ENCODE results near the gene CEP85L.

CEP85L gene

DNA sequence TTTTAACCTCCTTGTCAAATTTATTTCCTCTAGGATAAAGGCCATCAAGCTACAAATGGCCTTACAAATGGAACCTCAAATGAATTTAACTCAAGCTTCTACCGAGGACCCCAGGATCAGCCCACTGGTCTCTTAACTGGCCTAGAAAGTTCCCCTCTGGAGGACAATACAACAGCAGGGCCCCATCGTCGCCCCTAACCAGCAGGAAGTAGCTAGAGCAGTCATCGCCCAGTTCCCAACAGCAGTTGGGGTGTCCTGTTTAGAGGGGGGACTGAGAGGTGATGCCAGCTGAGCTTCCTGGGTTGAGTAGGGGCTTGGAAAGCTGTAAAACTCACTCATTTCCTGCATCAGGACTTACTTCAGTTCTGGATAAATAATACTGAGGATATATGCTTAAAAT is 25.6 kb downstream of the CEP85L start:
- in situ Hi-C loops (cut with HindIII; ENCODE audit: low sequenced_read_pairs), result no loop called here

- in situ Hi-C loops (cut with HindIII; ENCODE audit: low sequenced_read_pairs), result no loop called here
Observed at GRCh38 chr6:118621799-118622470, 29.5 kb downstream of the CEP85L start.

DNA sequence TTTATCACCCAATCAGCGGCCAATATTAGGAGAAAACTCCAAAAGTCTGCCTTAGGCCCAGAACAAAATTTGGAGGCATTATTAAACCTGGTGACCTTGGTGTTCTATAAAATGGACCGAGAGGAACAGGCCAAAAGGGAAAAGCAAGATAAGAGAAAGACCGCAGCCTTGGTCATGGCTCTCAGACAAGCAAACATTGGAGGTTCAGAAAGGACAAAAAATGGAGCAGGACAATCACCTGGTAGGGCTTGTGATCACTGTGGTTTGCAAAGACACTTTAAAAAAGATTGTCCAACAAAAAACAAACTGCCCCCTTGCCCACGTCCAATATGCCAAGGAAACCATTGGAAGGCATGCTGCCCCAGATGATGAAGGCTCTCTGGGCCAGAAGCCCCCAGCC is 31.2 kb downstream of the CEP85L start:
- in situ Hi-C loops (cut with HindIII; ENCODE audit: low sequenced_read_pairs), result no loop called here

DNA sequence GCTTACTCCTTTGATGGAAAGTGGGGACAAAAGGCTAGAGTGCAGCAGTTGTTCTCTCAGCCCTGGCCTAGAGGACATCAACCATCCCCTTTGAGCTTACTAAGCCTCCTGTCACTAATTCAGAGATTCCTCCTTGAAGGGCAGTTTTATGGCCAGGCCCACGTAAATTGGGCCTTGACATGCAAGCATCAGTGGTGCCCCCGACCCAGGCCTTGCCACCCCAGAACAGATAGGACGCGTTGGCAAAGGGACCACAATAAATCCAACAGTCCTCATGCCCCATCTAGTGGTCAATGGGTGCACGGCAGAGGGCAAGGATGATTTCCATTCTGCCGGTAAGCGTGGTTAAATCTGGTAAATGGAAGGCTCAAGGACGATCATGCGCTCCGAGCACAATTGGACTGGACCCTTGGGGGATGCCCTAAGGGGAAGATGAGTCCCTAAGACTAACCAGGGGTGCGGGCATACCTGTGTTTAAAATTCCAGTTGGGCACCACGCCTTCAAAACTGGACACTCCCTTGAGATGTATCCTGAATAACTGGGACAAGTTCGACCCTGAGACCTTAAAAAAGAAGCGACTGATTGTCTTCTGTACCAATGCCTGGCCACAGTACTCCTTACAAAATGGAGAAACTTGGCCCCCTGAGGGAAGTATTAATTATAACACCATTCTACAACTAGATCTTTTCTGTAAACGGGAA is 32.6 kb downstream of the CEP85L start:
- in situ Hi-C loops (cut with HindIII; ENCODE audit: low sequenced_read_pairs), result no loop called here

- in situ Hi-C loops (cut with HindIII; ENCODE audit: low sequenced_read_pairs), result no loop called here
Observed at GRCh38 chr6:118617417-118617816, 34.0 kb downstream of the CEP85L start.

- in situ Hi-C loops (cut with HindIII; ENCODE audit: low sequenced_read_pairs), result no loop called here
Observed at GRCh38 chr6:118611334-118611733, 40.1 kb downstream of the CEP85L start.

GRCh38 chr6:118606858-118607257 is 44.5 kb downstream of the CEP85L start:
- in situ Hi-C loops (cut with HindIII; ENCODE audit: low sequenced_read_pairs), result no loop called here

DNA sequence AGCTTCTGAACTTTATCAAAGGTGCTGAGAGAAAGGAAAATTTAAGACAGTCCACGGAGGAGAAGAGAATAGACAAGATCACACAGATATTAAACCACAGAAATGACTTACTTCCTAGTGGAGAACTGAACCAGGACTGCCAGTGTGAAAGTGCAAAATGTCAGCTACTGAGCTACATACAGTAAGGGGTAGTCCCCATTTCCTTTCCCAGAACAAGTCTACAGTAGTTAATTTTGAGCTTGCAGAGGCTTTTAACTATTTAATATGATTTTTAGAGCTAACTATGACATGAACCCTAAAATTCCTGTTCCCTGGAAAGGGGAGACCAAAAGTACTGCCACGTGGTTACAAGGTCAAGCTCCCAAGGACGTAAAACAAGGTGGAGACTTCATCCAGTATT is 45.1 kb downstream of the CEP85L start:
- in situ Hi-C loops (cut with HindIII; ENCODE audit: low sequenced_read_pairs), result no loop called here

- in situ Hi-C loops (cut with HindIII; ENCODE audit: low sequenced_read_pairs), result no loop called here
Observed at GRCh38 chr6:118603372-118603771, 48.0 kb downstream of the CEP85L start.

DNA sequence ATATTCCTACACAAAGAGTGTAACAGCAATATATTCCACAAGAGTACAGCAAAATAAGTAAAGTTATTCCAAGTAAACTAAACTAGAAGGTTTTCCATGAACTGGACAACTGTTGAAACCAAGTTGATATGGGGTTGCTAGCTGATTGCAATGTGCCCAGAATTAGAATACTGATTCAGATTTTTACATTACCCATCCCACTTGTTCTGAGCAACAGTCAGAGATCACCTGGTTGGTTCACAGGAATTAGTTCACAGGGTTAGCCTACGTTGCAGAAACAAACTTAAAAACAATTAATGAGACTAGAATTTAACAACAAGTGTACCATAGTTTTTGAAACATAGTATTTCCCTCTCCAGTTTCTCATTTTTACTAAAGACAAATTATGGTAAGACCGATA is 49.1 kb downstream of the CEP85L start:
- in situ Hi-C loops (cut with HindIII; ENCODE audit: low sequenced_read_pairs), result no loop called here

DNA sequence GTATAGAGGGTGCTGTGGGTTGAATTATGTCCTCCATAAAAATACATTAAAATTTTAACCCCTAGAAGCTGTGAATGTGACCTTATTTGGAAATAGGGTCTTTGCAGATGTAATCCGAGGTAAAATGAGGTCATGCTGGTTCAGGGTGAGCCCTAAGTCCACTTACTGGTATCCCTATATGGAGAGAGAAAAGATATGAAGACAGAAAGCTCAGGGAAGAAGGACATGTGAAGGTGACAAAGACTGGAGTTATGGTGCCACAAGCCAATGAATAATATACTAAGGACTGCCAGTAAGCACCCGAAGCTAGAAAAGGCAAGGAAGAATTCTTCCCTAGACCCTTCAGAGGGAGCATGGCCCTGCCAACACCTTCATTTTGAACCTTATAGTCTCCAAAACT is 53.1 kb downstream of the CEP85L start:
- in situ Hi-C loops (cut with HindIII; ENCODE audit: low sequenced_read_pairs), result no loop called here

DNA sequence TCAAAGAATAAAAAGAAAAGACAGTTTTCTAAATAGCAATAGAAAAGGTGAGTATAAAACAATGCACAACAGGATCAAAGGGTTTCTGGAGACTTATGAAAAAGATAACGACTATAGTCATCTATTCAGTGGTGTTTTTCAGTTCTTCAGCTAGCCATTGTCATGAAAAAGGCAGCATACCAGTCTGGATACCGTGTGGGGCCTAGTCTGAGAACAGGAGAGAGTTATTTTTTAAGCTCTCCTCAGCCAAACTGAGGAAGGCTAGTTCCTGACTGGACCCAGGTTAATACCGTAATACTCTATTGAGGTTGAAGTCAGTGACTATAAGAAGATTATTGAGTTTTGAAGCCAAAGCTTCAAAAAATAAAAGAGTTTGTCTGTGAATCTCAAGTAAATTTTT is 53.8 kb downstream of the CEP85L start:
- in situ Hi-C loops (cut with HindIII; ENCODE audit: low sequenced_read_pairs), result no loop called here

GRCh38 chr6:118596774-118597320 is 54.5 kb downstream of the CEP85L start:
- in situ Hi-C loops (cut with HindIII; ENCODE audit: low sequenced_read_pairs), result no loop called here

- in situ Hi-C loops (cut with HindIII; ENCODE audit: low sequenced_read_pairs), result no loop called here
Observed at GRCh38 chr6:118594877-118595276, 56.5 kb downstream of the CEP85L start.

DNA sequence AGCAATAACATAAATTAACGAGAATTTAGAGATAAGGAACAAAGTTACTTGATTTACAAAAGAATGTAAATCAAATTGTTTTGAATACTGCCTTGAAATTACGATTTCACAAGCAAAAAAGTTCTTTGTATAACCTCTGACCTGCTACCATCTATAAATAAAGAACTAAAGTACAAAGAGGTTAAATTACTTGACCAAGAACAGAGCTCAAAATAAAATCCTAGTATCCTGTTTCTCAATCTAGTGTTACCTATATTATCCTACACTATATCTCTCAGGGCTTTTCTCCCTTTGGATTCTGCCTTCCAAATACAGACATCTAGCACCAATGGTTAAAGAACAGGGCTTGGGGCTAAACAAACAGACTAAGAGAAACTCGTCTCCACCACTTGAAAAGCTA is 59.5 kb downstream of the CEP85L start:
- in situ Hi-C loops (cut with HindIII; ENCODE audit: low sequenced_read_pairs), result no loop called here

DNA sequence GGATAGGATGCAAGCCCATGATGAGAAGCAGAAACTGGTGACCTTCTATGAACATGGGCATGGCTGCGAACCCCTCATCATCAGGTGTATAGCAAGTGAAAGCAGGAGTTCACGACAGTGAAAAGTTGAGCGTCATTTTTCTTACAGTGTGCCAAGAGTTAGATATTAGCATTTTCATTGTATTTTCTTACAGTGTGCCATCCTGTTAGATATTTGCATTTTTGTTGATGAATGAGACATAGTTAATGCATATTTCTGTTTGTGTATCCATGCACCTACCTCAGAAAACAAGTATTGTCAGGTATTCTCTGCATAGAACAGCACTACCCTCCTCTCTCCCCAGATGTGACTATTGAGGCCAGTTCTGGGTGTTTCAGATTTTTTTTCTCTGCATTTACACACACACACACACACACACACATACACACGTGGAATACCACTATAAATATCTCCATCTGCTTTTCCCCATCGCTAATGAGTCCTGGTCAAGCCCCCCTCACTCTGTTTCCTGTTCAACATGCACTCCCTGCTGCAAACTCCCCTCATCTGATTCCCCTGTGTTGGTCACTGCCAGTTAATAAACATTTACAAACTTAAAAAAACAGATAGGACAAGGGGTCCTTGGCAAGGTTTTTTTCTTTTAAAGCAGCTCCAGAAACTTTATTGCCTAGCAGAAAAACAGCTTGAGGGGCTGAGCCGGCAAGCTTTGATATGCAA is 61.6 kb downstream of the CEP85L start:
- in situ Hi-C loops (cut with HindIII; ENCODE audit: low sequenced_read_pairs), result no loop called here

DNA sequence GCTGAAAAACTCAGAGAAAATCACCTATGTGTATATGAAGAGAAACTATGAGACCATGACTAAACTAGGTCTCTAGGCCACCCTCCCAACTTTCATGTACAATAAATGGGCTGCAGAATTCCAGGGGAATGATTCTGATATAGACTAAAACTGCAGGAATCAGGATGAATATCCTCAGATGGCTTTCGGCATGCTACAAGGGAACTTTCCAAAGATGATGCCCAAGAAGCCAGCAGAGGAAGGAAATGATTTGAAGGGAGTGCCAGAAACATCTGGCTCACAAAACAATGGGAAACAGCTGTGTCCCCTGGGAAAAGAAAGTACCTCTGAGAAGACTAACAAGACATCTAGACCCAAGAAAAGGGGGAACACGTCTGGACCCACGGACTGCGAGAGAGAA is 62.2 kb downstream of the CEP85L start:
- in situ Hi-C loops (cut with HindIII; ENCODE audit: low sequenced_read_pairs), result no loop called here

DNA sequence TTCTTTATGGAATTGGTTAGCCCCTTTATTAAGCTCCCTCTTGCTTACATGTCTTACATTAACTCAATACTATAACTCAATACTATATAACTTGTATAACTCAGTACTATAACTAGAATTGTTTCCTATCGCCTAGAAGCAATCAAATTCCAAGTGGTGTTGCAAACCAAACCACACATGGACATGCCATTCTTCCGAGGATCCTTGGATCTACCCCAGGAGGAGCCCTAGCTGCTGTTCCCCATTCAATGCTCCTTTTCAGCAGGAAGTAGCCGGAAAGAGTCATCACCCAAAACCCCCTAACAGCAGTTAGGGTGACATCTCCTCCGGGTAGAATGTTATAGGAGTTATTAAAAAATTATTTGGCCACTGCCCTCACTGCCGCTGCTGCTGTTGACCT is 62.8 kb downstream of the CEP85L start:
- in situ Hi-C loops (cut with HindIII; ENCODE audit: low sequenced_read_pairs), result no loop called here

GRCh38 chr6:118586746-118587485 is 64.5 kb downstream of the CEP85L start:
- in situ Hi-C loops (cut with HindIII; ENCODE audit: low sequenced_read_pairs), result no loop called here

DNA sequence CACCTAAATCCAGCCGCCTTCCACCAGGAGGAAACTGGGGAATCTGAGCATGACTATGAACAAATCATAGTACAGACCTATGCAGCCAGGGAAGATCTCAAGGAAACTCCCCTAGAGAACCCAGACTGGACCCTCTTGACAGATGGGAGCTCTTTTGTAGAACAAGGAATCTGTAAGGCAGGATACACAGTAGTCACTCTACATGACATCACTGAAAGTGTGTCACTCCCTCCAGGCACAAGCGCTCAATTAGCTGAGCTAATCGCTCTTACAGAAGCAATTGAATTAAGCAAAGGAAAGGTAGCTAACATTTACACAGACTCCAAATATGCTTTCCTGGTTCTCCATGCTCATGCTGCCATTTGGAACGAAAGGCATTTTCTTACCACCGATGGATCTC is 66.5 kb downstream of the CEP85L start:
- in situ Hi-C loops (cut with HindIII; ENCODE audit: low sequenced_read_pairs), result no loop called here

DNA sequence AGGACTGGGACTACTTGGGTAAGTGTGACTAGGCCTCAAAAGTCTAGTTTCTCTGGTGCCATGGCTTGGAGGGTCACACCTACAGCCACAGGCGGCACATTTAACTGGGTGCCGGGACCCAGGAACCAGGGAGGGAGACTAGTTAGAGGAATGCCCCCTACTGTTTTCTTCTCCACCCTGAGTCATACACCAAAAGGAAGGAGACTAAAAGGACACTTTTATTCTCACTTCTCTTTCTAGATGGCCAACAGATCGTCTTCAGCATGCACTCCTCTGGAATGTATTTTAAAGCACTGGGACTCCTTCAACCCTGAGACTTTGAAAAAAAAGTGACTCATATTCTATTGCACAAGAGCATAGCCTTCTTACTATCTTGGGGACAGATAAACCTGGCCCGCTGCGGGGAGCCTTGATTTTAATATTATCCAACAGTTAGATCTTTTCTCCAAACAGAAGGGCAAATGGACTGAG is 69.9 kb downstream of the CEP85L start:
- in situ Hi-C loops (cut with HindIII; ENCODE audit: low sequenced_read_pairs), result no loop called here

Data from DLD1 (cell line).